Activated naive CD4-positive, alpha-beta T cell treated with anti-CD3 and anti-CD28 coated beads, Interleukin-2, amount 50 U/mL, for 72 hours (primary cell): ENCODE results near the gene GLIS1. TPM values are rescaled to one million over a fixed set of nuclear protein-coding genes. Genes with fewer than 3 reads are reported as not detected.

ENCODE experiments used
- ATAC-seq, 2 donors: fragments of 150-1000 bp; cut with Tn5 transposase; 2 replicates each; pipeline ENCODE4 v1.10.0; 2021; ENCODE audit warnings: mild to moderate bottlenecking in 2 of 2, moderate library complexity in 2 of 2
- DNase-seq, 2 donors: peaks; one replicate each; pipeline ENCODE4 v3.0.0; 2021 to 2022; ENCODE audit warnings: low spot score in 2 of 2
- H3K27ac Mint-ChIP-seq, 2 donors: one replicate each; pipeline ENCODE4 v1.8.0; 2022; ENCODE audit warnings: mild to moderate bottlenecking in 2 of 2, mixed read lengths in 2 of 2
- H3K36me3 Mint-ChIP-seq, 2 donors: one replicate each; pipeline ENCODE4 v1.8.0; 2022; ENCODE audit warnings: mixed read lengths in 2 of 2
- H3K9me3 Mint-ChIP-seq, 2 donors: one replicate each; pipeline ENCODE4 v1.8.0; 2022; ENCODE audit warnings: mixed read lengths in 2 of 2
- total RNA-seq, 2 donors: library from RNA; stranded (reverse); gene quantifications; one replicate each; pipeline ENCODE4 v1.2.3, GENCODE V29; 2022

The GLIS1 gene
- total RNA-seq, 2 donors from 2014 or later: not detected

DNA sequence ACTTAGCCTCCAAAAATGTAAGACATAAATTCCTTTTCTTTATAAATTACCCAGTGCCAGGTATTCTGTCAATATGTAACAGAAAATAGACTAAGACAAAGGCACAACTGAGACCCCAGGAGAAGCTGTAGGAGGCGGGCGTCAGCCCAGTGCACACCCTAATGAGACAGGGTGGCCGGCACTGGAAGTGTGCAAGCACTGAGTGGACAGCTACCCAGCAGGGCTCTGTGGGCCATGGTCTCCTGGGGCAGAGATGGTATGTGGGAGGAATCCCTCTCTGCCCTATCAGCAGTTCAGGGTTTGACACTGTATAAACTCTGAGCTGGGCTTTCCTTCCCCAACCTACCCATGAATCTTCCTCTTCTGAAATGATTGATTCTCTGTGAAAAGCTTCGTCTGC lies 139.5 kb downstream of the GLIS1 start:
- no peak overlapping the region for H3K27ac Mint-ChIP-seq
- no peak for DNase-seq
- no peaks in the 10 kb centered on the region for H3K36me3 Mint-ChIP-seq
- no peak for ATAC-seq
- no peaks in the 10 kb centered on the region for H3K9me3 Mint-ChIP-seq

GRCh38 chr1:53598966-53599365 lies 140.0 kb downstream of the GLIS1 start:
- ATAC-seq: no peak

DNA sequence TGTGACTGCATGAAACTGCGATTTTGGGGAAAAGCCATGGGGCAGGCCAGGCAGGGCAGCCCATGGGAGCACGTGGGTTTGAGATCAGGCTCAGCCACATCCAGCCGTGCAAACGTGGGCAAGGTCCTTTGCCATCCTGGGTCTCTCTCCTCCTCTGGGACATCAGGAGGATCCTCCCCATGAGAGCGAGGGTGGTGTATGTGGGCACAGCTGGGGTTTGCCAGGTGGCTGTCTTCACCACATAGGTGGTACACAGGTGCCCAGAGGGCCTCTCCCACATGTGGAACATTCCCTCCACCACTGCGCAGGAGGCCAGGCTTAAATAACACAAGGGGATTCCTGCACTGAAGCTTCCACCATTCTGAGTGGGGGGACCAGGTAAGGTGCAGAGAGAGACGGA lies 143.1 kb downstream of the GLIS1 start:
- H3K36me3 Mint-ChIP-seq: no peaks in the 10 kb centered on the region
- ATAC-seq (no peak), DNase-seq (no peak)
- H3K9me3 Mint-ChIP-seq: no peaks in the 10 kb centered on the region
- H3K27ac Mint-ChIP-seq: no peak overlapping the region

More at GRCh38 chr1:53598966-53599365, 140.0 kb downstream of the GLIS1 start:
- Mint-ChIP-seq H3K27ac (no peak overlapping the region), H3K36me3 (no peaks in the 10 kb centered on the region), H3K9me3 (no peaks in the 10 kb centered on the region)
- no peak for DNase-seq

- no peak overlapping the region for H3K27ac Mint-ChIP-seq
- H3K9me3 Mint-ChIP-seq: no peaks in the 10 kb centered on the region
- ATAC-seq (no peak), DNase-seq (no peak)
- H3K36me3 Mint-ChIP-seq: no peaks in the 10 kb centered on the region
These were observed 144.4 kb downstream of the GLIS1 start for GRCh38 chr1:53594391-53595180.

DNA sequence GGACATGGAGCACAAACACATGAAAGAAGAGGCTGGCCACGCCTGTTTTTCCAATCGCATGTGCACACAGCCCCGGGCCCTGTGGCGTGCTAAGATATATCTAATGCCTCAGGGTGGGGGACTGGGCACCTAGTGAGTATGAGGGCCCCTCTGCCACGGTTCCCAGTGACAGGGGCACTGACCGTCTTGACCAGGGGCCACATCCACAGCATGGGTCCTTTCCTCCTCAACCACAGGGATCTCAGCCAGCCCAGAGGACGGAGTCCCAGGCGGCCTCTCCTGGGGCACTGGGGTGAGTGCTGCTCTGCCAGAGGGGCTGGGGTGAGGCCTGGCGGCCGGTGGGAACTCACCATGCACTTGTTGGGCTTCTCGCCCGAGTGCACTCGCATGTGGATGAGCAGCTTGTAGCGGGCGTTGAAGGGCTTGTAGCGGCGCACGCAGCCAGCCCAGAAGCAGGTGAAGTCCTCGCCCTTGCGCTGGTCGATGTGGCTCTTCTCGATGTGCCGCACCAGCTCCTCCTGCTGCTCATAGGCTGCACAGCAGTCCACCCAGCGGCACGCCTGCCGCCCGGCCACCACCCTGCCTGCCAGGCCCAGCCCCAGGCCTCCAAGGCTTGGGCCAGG lies 145.1 kb downstream of the GLIS1 start:
- ATAC-seq (peak in 1 of 2 donors; percentile 58), DNase-seq (peak in 1 of 2 donors; percentile 24)
- H3K9me3 Mint-ChIP-seq: no peaks in the 10 kb centered on the region
- no peak overlapping the region for H3K27ac Mint-ChIP-seq
- H3K36me3 Mint-ChIP-seq: no peaks in the 10 kb centered on the region

DNA sequence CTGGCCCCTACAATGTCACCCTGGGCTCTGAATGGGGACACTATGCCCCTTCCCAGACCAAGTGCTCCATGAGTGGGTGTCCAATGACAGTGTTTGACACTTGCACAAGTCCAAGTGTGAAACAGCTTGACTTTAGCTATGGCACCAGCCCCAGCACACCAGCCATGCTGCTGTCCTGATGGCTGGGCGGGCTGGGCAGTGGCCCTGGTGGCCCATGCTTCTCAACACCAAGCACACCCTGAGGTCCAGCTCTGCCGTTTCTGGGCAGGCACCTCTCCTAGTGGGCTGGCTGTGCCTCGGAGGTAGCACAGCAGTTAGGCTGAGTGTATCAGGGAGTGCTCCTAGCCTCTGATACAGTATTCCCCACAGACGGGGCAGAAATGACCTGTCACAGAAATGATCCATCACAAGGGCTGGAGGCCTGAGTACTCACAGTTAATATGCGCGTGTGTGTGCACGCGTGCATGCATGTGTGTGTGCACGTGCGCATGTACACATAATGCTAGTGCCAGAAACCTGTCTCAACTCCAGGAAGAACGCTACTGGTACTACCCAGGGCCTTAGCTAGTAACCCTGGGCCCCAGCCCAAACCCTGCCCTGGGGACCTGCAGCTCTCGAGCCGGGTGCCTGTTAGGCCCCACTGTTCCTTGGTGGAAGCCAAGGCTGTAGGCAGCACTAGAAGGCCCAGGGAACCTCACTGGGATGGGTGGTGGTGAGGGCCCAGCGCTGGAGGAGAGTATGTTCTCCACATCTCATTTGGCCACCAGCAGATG lies 145.8 kb downstream of the GLIS1 start:
- H3K36me3 Mint-ChIP-seq: no peaks in the 10 kb centered on the region
- DNase-seq (no peak), ATAC-seq (no peak)
- H3K9me3 Mint-ChIP-seq: no peaks in the 10 kb centered on the region
- H3K27ac Mint-ChIP-seq: peak overlapping the region in 1 of 2 donors; percentile 18

- Mint-ChIP-seq H3K27ac (peak overlapping the region in 1 of 2 donors; percentile 18), H3K36me3 (no peaks in the 10 kb centered on the region), H3K9me3 (no peaks in the 10 kb centered on the region)
These were observed 146.4 kb downstream of the GLIS1 start for GRCh38 chr1:53592521-53592982.

DNA sequence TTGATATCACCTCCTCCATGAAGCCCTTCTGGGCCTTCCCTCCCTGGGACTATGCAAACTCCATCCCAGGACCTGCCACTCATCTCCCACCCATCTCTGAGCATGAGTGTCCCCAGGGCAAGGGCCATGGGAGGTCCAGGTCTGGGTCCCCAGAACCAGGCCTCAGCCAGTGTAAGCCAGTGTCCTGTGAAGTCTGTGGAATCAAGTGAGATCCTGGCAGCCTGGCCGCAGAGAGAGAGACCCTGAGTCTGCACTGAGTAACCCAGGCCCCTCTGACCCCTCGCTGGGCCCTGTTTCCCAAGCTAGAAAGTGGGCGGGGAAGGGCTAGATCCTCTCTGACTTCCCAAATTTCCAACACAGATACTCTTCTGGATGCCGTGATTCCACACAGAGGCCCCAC lies 147.0 kb downstream of the GLIS1 start:
- no peak for DNase-seq
- H3K36me3 Mint-ChIP-seq: no peaks in the 10 kb centered on the region
- no peaks in the 10 kb centered on the region for H3K9me3 Mint-ChIP-seq
- H3K27ac Mint-ChIP-seq: peak overlapping the region in 1 of 2 donors; percentile 55
- no peak for ATAC-seq

More at GRCh38 chr1:53592521-53592982, 146.4 kb downstream of the GLIS1 start:
- DNase-seq (no peak), ATAC-seq (no peak)

DNA sequence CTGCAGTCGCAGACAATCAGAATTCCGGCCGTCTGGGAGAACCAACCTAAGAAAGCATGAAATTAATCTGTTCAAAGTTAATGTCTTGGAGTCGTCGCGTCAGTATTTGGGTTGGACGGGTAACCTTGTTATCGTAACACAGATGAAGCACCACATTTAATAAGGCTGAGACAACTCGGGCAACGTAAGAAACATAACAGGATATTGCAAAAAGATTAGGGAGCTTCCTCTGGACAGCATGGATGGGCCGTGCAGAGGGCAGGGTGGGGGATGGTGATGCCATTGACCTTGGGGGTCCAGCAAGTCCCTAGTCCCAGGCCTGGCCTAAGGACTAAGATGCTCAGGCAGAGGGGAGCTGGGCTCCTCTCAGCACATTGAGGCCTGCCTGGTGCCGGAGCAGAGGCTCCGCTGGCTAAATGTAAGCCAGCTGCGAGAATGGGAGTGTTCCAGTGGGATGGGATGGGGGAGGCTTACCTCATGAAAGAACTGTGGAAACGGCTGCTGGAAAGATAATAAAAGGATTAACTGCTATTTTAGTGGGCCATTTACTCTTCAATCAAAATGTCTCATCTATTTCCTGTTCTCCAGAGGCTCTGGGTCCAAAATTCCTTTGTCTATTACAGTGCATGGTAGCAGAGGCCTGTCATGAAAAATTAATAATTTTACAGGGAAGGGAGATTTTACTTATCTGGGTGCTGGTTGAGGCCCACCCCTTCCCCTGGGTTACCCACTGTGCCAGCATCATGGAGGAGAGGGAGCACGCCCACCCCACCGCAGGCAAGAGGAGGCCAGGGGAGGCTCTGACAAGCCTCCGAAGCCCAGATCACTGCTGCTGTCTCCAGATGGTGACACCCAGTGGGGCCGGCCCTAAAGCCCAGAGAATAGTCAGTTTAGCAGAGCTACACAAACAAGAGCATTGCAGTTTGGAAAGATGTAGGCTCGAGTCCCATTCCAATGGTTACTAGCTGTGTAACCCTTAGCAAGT lies 148.1 kb downstream of the GLIS1 start:
- no peaks in the 10 kb centered on the region for H3K9me3 Mint-ChIP-seq
- ATAC-seq: no peak
- H3K36me3 Mint-ChIP-seq: no peaks in the 10 kb centered on the region
- DNase-seq: no peak
- H3K27ac Mint-ChIP-seq: no peak overlapping the region

GRCh38 chr1:53590104-53590503 lies 148.9 kb downstream of the GLIS1 start:
- no peak for DNase-seq
- H3K36me3 Mint-ChIP-seq: no peaks in the 10 kb centered on the region
- H3K9me3 Mint-ChIP-seq: no peaks in the 10 kb centered on the region
- H3K27ac Mint-ChIP-seq: peak overlapping the region in 1 of 2 donors; percentile 68
- no peak for ATAC-seq

DNA sequence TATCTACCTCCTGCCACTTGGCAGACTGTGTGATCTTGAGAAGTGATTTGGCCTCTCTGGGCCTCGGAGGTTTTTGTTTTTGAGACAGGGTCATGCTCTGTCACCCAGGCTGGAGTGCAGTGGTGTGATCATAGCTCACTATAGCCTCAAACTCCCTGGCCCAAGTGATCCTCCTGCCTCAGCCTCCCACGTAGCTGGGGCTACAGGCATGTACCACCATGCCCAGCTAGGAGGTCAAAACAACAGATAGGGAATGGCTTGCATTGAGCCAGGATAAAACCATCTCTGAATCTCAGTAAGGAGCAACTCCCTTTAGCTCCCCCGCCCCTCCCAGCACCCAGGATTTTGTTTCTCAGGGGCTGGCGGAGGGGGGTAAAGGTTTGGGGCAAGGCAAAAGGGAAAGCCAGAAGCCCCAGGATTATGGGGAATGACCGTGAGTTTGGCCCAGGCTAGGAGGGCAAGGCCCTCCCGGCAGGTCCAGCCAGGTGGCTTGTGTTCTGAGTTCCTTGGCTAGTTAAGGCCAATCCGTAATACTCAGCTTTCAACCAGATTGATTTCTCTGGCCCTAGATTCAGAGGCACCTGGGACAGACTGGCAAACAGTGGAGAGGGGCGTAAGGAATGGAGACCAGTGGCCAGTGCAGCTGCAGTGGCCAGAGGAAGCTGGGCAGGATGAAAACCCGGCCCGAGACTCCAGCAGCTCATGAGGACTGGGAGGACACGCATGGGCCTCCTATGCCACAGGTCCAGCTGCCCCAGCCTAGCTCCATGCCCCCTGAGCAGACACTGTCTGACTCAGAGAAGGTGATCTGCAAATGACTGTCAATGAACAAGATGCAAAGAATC lies 149.7 kb downstream of the GLIS1 start:
- DNase-seq: peak in 1 of 2 donors; percentile 28
- Mint-ChIP-seq H3K27ac (peak overlapping the region in 1 of 2 donors; percentile 68), H3K36me3 (no peaks in the 10 kb centered on the region), H3K9me3 (no peaks in the 10 kb centered on the region)
- peak in 1 of 2 donors; percentile 11 for ATAC-seq

DNA sequence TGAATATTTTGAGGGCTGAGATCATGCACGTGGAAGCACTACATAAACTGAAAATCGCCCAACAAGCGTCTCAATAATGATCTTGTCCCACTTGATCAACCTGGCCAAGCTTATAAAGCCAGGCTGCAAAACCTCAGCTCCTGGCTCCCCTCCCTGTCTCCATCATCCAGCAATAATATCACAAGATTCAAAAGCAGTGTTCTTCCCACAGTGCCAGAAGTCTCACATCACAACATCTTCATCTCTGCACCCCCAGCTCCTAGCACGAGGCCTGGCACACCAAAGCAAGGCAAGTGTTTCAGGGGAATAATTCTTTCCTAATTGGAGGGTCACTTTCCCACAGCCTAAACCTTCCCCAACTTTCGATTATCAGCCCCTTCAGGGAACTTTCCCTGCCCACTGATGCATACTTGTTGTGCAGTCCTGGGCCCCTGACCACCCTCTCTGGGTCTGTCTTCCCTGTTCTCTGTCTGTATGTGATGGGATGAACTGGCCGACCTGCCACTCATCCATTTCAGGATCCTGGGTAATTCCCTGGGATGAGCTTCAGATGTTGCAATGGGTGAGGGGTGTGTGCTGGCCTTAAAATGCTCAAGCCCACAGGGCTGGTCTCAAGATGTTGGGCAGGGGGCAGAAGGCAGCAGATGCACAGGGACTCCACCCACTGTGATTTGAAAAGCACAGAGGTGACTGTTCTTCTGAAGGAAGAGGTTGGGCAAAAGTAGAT lies 150.7 kb downstream of the GLIS1 start:
- H3K27ac Mint-ChIP-seq: no peak overlapping the region
- DNase-seq: peak in 1 of 2 donors; percentile 14
- no peak for ATAC-seq
- H3K36me3 Mint-ChIP-seq: no peaks in the 10 kb centered on the region
- no peaks in the 10 kb centered on the region for H3K9me3 Mint-ChIP-seq

DNA sequence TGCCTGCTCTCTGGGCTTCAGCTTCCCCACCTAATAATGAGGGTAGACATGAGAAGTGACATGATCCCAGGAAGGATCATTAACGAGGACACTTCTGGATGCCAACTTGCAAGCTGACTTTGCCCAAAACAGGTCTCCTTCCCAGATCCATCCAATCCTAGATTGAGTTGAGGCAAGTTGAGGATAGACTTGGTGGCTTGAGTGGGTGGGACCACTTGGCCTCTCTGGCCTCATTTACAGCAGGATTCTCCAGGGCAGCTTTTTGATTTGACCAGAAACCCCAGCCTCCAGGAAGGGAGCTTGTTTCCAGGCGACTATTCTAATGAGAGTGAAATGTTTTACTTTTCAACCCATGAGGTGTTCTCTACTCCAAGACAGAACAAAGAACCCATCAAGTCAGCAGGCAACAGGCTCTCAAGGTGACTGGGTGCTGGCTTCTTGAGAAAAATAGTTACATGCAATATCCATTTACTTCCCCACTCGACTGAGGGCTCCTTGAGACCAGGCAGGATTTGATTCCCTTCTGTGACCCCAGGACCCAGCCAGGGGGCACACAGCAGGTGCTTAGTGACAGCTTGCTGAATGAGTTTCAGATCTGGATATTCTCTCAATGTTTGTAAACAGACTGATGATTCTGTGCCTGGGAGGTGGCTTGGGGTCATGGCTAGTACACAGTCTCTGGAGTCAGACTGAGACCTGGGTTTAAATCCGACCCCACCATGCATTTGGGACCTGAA lies 151.5 kb downstream of the GLIS1 start:
- Mint-ChIP-seq H3K36me3 (no peaks in the 10 kb centered on the region), H3K9me3 (no peaks in the 10 kb centered on the region), H3K27ac (no peak overlapping the region)
- ATAC-seq: no peak
- no peak for DNase-seq

- DNase-seq: peak in 1 of 2 donors; percentile 28
- Mint-ChIP-seq H3K27ac (no peak overlapping the region), H3K9me3 (no peaks in the 10 kb centered on the region), H3K36me3 (no peaks in the 10 kb centered on the region)
- ATAC-seq: no peak
These were observed 152.2 kb downstream of the GLIS1 start for GRCh38 chr1:53586765-53587164.
